ENCODE results near the gene BTF3L4. TPM values are rescaled to one million over a fixed set of nuclear protein-coding genes. Genes with fewer than 3 reads are reported as not detected.

The BTF3L4 gene
- total RNA-seq, 1 donor from 2014 or later: 42.0 TPM

DNA sequence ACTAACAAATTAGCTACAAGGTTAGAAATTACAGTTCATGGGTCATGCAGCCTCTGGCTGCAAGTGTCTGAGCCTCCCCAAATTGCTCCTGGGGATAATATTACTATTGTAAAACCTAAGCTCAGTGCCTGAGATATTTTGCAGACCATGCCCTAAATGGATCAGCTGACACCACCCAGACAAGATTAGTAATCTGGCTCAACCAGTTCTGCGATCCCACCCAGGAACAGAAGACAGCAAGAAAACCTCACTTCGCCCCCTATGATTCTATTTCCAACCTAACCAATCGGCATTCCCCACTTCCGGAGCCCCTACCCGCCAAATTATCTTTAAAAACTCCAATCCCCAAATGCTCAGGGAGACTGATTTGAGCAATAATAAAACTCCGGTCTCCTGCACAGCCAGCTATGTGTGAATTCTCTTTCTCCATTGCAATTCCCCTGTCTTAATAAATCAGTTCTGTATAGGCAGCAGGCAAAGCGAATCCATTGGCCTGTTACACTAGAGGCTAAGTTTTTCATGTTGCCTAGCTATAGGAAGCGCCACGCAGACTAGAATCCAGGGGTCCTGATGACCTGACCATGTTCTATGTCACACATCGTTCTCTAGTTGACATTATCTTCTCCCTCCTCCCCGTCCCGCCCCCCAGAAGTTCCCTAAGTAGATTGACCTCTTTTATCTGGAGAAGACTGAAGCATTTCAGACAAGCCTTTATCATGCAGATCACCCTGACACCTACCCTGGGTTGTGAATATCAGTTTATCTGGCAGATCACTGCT is 63.4 kb downstream of the BTF3L4 start:
- no peaks in the 10 kb centered on the region for H3K36me3 Mint-ChIP-seq (ENCODE audit: low read depth, unreplicated experiment)
- DNase-seq (ENCODE audit: low spot score): no peak
- H3K27ac Mint-ChIP-seq (ENCODE audit: unreplicated experiment): no peak overlapping the region
- H3K4me1 Mint-ChIP-seq (ENCODE audit: unreplicated experiment): no peaks in the 10 kb centered on the region
- H3K27me3 Mint-ChIP-seq (ENCODE audit: unreplicated experiment): peaks cover 3% of the 10 kb centered on the region
- H3K9me3 Mint-ChIP-seq (ENCODE audit: unreplicated experiment): no peaks in the 10 kb centered on the region
- TF ChIP-seq CTCF (IDR thresholded peaks at IDR 0.05; ENCODE audit: unreplicated experiment): no peak
- no peak overlapping the region for H3K4me3 Mint-ChIP-seq (ENCODE audit: unreplicated experiment)

DNA sequence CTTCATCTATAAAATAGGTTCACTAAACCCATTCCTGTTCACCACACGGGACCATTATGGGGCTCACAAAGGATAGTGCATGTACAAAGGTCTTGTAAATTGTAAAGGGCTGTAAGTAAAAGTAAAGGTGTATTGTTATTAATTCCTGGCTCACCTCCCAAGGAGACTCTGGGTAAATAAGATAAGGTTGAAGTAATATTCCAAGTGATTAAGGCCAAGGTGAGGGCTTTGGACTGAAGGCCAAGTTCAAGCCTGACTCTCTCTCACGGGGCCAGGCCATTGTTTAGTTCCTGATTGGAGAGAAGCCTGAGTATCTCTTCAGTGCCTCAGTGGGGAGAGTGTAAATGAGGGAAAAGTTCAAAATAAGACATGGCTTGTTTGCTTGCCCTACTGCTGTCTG is 66.3 kb downstream of the BTF3L4 start:
- Mint-ChIP-seq H3K4me3 (ENCODE audit: unreplicated experiment) (no peak overlapping the region), H3K9me3 (ENCODE audit: unreplicated experiment) (no peaks in the 10 kb centered on the region), H3K36me3 (ENCODE audit: low read depth, unreplicated experiment) (no peaks in the 10 kb centered on the region), H3K27me3 (ENCODE audit: unreplicated experiment) (peaks cover 2% of the 10 kb centered on the region), H3K4me1 (ENCODE audit: unreplicated experiment) (no peaks in the 10 kb centered on the region), H3K27ac (ENCODE audit: unreplicated experiment) (no peak overlapping the region)
- no peak for DNase-seq (ENCODE audit: low spot score)
- no peak for TF ChIP-seq CTCF (IDR thresholded peaks at IDR 0.05; ENCODE audit: unreplicated experiment)

GRCh38 chr1:52123622-52124021 is 67.5 kb downstream of the BTF3L4 start:
- no peak for DNase-seq (ENCODE audit: low spot score)
- no peaks in the 10 kb centered on the region for H3K4me1 Mint-ChIP-seq (ENCODE audit: unreplicated experiment)
- H3K27me3 Mint-ChIP-seq (ENCODE audit: unreplicated experiment): peaks cover 5% of the 10 kb centered on the region
- TF ChIP-seq CTCF (IDR thresholded peaks at IDR 0.05; ENCODE audit: unreplicated experiment): no peak
- no peak overlapping the region for H3K4me3 Mint-ChIP-seq (ENCODE audit: unreplicated experiment)
- no peaks in the 10 kb centered on the region for H3K9me3 Mint-ChIP-seq (ENCODE audit: unreplicated experiment)
- no peaks in the 10 kb centered on the region for H3K36me3 Mint-ChIP-seq (ENCODE audit: low read depth, unreplicated experiment)
- no peak overlapping the region for H3K27ac Mint-ChIP-seq (ENCODE audit: unreplicated experiment)

DNA sequence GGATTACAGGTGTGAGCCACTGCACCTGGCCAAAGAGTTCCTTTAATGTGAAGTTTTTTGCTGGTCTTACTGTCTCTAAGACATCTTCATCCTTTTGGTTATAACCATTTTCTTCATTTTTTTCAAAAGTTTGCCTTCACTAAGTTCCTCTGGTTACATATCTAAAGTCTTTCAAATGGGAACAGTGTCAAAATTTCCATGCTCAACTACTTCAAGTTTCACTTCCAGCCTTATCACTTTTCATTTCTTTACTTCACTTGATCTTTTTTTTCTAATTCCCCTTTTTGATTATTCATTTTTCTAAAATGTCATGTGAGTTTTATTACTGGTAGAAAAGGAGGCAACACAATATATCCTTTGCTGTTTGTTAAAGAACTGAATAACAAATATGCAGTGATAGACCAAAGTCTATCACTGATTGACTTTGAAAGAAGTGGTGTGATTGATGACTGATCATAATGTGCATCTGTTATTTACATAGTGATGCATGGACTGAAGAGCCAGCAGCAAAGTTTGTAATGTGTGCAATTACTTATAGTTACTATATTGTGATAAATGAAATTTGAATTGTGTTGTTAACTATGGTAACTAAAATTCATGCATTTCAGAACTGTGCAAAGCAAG is 69.8 kb downstream of the BTF3L4 start:
- Mint-ChIP-seq H3K27ac (ENCODE audit: unreplicated experiment) (no peak overlapping the region), H3K36me3 (ENCODE audit: low read depth, unreplicated experiment) (no peaks in the 10 kb centered on the region), H3K9me3 (ENCODE audit: unreplicated experiment) (no peaks in the 10 kb centered on the region), H3K4me3 (ENCODE audit: unreplicated experiment) (no peak overlapping the region), H3K4me1 (ENCODE audit: unreplicated experiment) (no peaks in the 10 kb centered on the region), H3K27me3 (ENCODE audit: unreplicated experiment) (peaks cover 11% of the 10 kb centered on the region)
- DNase-seq (ENCODE audit: low spot score): no peak
- no peak for TF ChIP-seq CTCF (IDR thresholded peaks at IDR 0.05; ENCODE audit: unreplicated experiment)
